ENCODE results near the gene ATP1B3.

DNA sequence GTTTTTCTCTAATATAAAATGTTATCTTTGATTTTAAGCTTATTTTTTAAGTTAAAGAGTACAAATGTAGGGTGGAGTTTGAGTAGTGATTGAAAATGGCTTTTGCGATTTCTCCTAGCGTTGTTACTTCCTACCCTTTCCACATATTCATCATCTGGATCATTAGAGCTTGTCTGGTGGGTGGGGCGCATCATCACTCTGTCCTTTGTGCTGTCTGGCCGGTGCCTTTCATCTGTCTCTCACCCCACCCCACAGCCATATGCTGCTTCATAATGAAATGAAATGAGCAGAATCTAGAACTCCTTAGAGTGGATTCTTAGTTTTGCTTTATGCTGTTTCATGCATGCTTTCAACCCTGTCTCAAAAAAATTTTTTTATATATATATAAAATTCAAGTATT lies 44.3 kb downstream of the ATP1B3 start:
- TF ChIP-seq, protein P1, sequence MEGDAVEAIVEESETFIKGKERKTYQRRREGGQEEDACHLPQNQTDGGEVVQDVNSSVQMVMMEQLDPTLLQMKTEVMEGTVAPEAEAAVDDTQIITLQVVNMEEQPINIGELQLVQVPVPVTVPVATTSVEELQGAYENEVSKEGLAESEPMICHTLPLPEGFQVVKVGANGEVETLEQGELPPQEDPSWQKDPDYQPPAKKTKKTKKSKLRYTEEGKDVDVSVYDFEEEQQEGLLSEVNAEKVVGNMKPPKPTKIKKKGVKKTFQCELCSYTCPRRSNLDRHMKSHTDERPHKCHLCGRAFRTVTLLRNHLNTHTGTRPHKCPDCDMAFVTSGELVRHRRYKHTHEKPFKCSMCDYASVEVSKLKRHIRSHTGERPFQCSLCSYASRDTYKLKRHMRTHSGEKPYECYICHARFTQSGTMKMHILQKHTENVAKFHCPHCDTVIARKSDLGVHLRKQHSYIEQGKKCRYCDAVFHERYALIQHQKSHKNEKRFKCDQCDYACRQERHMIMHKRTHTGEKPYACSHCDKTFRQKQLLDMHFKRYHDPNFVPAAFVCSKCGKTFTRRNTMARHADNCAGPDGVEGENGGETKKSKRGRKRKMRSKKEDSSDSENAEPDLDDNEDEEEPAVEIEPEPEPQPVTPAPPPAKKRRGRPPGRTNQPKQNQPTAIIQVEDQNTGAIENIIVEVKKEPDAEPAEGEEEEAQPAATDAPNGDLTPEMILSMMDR (CRISPR knock-in tag; IDR thresholded peaks at IDR 0.05) = no peak
- TF ChIP-seq, protein P2, sequence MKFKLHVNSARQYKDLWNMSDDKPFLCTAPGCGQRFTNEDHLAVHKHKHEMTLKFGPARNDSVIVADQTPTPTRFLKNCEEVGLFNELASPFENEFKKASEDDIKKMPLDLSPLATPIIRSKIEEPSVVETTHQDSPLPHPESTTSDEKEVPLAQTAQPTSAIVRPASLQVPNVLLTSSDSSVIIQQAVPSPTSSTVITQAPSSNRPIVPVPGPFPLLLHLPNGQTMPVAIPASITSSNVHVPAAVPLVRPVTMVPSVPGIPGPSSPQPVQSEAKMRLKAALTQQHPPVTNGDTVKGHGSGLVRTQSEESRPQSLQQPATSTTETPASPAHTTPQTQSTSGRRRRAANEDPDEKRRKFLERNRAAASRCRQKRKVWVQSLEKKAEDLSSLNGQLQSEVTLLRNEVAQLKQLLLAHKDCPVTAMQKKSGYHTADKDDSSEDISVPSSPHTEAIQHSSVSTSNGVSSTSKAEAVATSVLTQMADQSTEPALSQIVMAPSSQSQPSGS (CRISPR knock-in tag; IDR thresholded peaks at IDR 0.05) = no peak
- TF ChIP-seq, protein P3, sequence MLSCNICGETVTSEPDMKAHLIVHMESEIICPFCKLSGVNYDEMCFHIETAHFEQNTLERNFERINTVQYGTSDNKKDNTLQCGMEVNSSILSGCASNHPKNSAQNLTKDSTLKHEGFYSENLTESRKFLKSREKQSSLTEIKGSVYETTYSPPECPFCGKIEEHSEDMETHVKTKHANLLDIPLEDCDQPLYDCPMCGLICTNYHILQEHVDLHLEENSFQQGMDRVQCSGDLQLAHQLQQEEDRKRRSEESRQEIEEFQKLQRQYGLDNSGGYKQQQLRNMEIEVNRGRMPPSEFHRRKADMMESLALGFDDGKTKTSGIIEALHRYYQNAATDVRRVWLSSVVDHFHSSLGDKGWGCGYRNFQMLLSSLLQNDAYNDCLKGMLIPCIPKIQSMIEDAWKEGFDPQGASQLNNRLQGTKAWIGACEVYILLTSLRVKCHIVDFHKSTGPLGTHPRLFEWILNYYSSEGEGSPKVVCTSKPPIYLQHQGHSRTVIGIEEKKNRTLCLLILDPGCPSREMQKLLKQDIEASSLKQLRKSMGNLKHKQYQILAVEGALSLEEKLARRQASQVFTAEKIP (CRISPR knock-in tag; IDR thresholded peaks at IDR 0.05; ENCODE audit: borderline replicate concordance) = no peak
- TF ChIP-seq, protein P4, sequence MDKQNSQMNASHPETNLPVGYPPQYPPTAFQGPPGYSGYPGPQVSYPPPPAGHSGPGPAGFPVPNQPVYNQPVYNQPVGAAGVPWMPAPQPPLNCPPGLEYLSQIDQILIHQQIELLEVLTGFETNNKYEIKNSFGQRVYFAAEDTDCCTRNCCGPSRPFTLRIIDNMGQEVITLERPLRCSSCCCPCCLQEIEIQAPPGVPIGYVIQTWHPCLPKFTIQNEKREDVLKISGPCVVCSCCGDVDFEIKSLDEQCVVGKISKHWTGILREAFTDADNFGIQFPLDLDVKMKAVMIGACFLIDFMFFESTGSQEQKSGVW (CRISPR knock-in tag; IDR thresholded peaks at IDR 0.05; ENCODE audit: borderline replicate concordance) = no peak
- no peak for TF ChIP-seq CBX1 (IDR thresholded peaks at IDR 0.05; ENCODE audit: low read depth)
- no peak for TF ChIP-seq ZNF672 (CRISPR knock-in tag; IDR thresholded peaks at IDR 0.05)
- TF ChIP-seq RAD51 (IDR thresholded peaks at IDR 0.05; ENCODE audit: borderline replicate concordance) = no peak
- no peak for TF ChIP-seq PITX1 (CRISPR knock-in tag; IDR thresholded peaks at IDR 0.05)
- TF ChIP-seq SIN3A (IDR thresholded peaks at IDR 0.05; ENCODE audit: borderline replicate concordance, low read depth, low read length) = no peak
- TF ChIP-seq EZH2 (conservative IDR thresholded peaks at IDR 0.05; ENCODE audit: low read depth, low read length) = no peak

All from HepG2 (cell line).